Loucy (cell line): ENCODE results near the gene HRH1.

ENCODE experiments used
- CTCF ChIP-seq: fragments of 200-600 bp; sonication (generic); conservative IDR thresholded peaks from 2 replicates; pipeline ENCODE4 v1.5.1; 2014; ENCODE audit warnings: mild to moderate bottlenecking, antibody characterized with exemption, low read length
- EZH2phosphoT487 ChIP-seq: fragments of 200-600 bp; IDR thresholded peaks from 2 replicates; pipeline ENCODE4 v1.6.1; 2018; ENCODE audit warnings: antibody characterized with exemption, mild to moderate bottlenecking, moderate library complexity, borderline replicate concordance

- TF ChIP-seq CTCF = no peak
- no peak for TF ChIP-seq EZH2phosphoT487
These were observed 84.6 kb downstream of the HRH1 start for GRCh38 chr3:11238880-11239279.
